Bronchial epithelial cell (primary cell): ENCODE data around the gene CUL7. TPM values are rescaled to one million over a fixed set of nuclear protein-coding genes. Genes with fewer than 3 reads are reported as not detected.
A peak's percentile ranks its signal among the peaks of the same experiment; 100 is the strongest.

Experiments
- DNase-seq: peaks from one replicate; pipeline ENCODE4 v3.0.0-alpha.2; 2010; ENCODE audit warnings: low read depth
- FAIRE-seq: peaks from 2 replicates; lab custom pipeline; 2011; peaks lifted over from hg19 to GRCh38; lab: Jason Lieb, UNC
- H3K27me3 ChIP-seq: 2 replicates; pipeline ENCODE4 v1.5.1; 2011; ENCODE audit warnings: low read length; ENCODE audit not compliant: control insufficient read depth, insufficient read depth
- H3K36me3 ChIP-seq: 2 replicates; pipeline ENCODE4 v1.5.1; 2011; ENCODE audit warnings: low read length; ENCODE audit not compliant: control insufficient read depth, insufficient read depth
- H3K4me3 ChIP-seq: 2 replicates; pipeline ENCODE4 v1.5.1; 2011; ENCODE audit warnings: mild to moderate bottlenecking, low read depth, low read length, control low read depth
- CTCF ChIP-seq: IDR thresholded peaks from 2 replicates; pipeline ENCODE4 v1.5.1; 2011; ENCODE audit warnings: mild to moderate bottlenecking, moderate library complexity, low read length, control low read depth, inconsistent platforms; ENCODE audit not compliant: insufficient read depth, severe bottlenecking
- total RNA-seq: library from RNA; depleted of rRNA; stranded (reverse); fragments of >200 nt; gene quantifications from 2 replicates; pipeline ENCODE4 v1.2.1, GENCODE V29; 2014

CUL7 gene
- total RNA-seq, 1 donor from 2014 or later: 20.5 TPM

- DNase-seq (peak; percentile 54), FAIRE-seq (no peak)
- TF ChIP-seq CTCF: no peak
- Histone ChIP-seq H3K4me3 (peak within 1 kb of the TSS; percentile 99), H3K27me3 (no peaks in the 10 kb centered on the region), H3K36me3 (peaks cover 31% of the 10 kb centered on the region)
Measured at GRCh38 chr6:43021270-43022047, 32.2 kb downstream of the CUL7 start, which contains the start of gene RRP36. Gene RRP36 (plus strand): TSS chr6:43021623. CDS start chr6:43021655, 32 bp downstream.

GRCh38 chr6:43020847-43021246 is 32.8 kb downstream of the CUL7 start:
- FAIRE-seq (no peak), DNase-seq (no peak)
- Histone ChIP-seq H3K27me3 (no peaks in the 10 kb centered on the region), H3K36me3 (peaks cover 24% of the 10 kb centered on the region), H3K4me3 (peak overlapping the region; percentile 99)
- no peak for TF ChIP-seq CTCF

- no peak for TF ChIP-seq CTCF
- Histone ChIP-seq H3K4me3 (no peak overlapping the region), H3K27me3 (no peaks in the 10 kb centered on the region), H3K36me3 (peaks cover 21% of the 10 kb centered on the region)
- FAIRE-seq (no peak), DNase-seq (no peak)
Measured at GRCh38 chr6:43020052-43020705, 33.5 kb downstream of the CUL7 start.

- no peak for TF ChIP-seq CTCF
- no peak for DNase-seq
- H3K36me3 ChIP-seq: peaks cover 16% of the 10 kb centered on the region
- H3K4me3 ChIP-seq: no peak overlapping the region
- FAIRE-seq: no peak
- H3K27me3 ChIP-seq: no peaks in the 10 kb centered on the region
Measured at GRCh38 chr6:43019152-43019551, 34.5 kb downstream of the CUL7 start.

- FAIRE-seq (no peak), DNase-seq (no peak)
- peaks cover 20% of the 10 kb centered on the region for H3K36me3 ChIP-seq
- no peak overlapping the region for H3K4me3 ChIP-seq
- no peak for TF ChIP-seq CTCF
- no peaks in the 10 kb centered on the region for H3K27me3 ChIP-seq
Measured at GRCh38 chr6:43016943-43017334, 36.7 kb downstream of the CUL7 start.
